H1 (cell line): ENCODE results near the gene SMIM35. TPM values are rescaled to one million over a fixed set of nuclear protein-coding genes. Genes with fewer than 3 reads are reported as not detected.

Source experiments
- ATF3 ChIP-seq: IDR thresholded peaks from 2 replicates; pipeline ENCODE4 v1.6.1; 2011; ENCODE audit warnings: low read depth, mild to moderate bottlenecking, low read length; ENCODE audit not compliant: insufficient read depth
- CTBP2 ChIP-seq: IDR thresholded peaks from 2 replicates; pipeline ENCODE4 v1.7.0; 2011; ENCODE audit warnings: borderline replicate concordance, mild to moderate bottlenecking, moderate library complexity, mixed read lengths, low read length; ENCODE audit not compliant: insufficient read depth, insufficient read length
- EP300 ChIP-seq, 2 experiments: IDR thresholded peaks; 1 replicate in 1 of 2; 2 replicates in 1 of 2; pipeline ENCODE4 v1.6.1; 2011 to 2012; ENCODE audit warnings: low read depth in 2 of 2, low read length in 2 of 2, mild to moderate bottlenecking in 2 of 2, borderline replicate concordance in 1 of 2, inconsistent platforms in 1 of 2, moderate library complexity in 1 of 2
- HDAC6 ChIP-seq: IDR thresholded peaks from one replicate; pipeline ENCODE4 v1.7.1; 2012; ENCODE audit warnings: low read depth, mild to moderate bottlenecking, inconsistent platforms, low read length, moderate library complexity
- RNF2 ChIP-seq: fragments of 200-900, 300-1000 bp; sonication (generic); IDR thresholded peaks from 2 replicates; pipeline ENCODE4 v1.7.1; 2016; ENCODE audit warnings: borderline replicate concordance, low read depth, mild to moderate bottlenecking, antibody characterized with exemption, low read length; ENCODE audit not compliant: poor library complexity, severe bottlenecking; ENCODE audit errors: missing control alignments
- SIN3A ChIP-seq, 2 experiments: IDR thresholded peaks in 1 of 2; conservative IDR thresholded peaks in 1 of 2; 2 replicates each; pipeline ENCODE4 v1.6.1; 2011 to 2012; ENCODE audit warnings: low read length in 2 of 2, improper control_type of control experiment in 1 of 2, low read depth in 1 of 2, mild to moderate bottlenecking in 1 of 2
- SIX5 ChIP-seq: IDR thresholded peaks from 2 replicates; pipeline ENCODE4 v1.6.1; 2011; ENCODE audit warnings: mild to moderate bottlenecking, low read depth, low read length
- SP4 ChIP-seq: IDR thresholded peaks from 2 replicates; pipeline ENCODE4 v1.6.1; 2012; ENCODE audit warnings: low read length, inconsistent platforms
- TCF12 ChIP-seq: IDR thresholded peaks from 2 replicates; pipeline ENCODE4 v1.6.1; 2011; ENCODE audit warnings: low read depth, mild to moderate bottlenecking, low read length
- polyA plus RNA-seq, 7 experiments: library from polyadenylated mRNA; depleted of rRNA in 3 of 7; stranded (reverse) in 5 of 7; unstranded in 2 of 7; fragments of >200 nt in 5 of 7; fragments of 200-250 nt in 2 of 7; gene quantifications; 1 replicate in 5 of 7; 2 replicates in 1 of 7; 4 replicates in 1 of 7; pipeline versions ENCODE4 v1.2.1 to v1.2.3, GENCODE V29; 2011 to 2013; ENCODE audit warnings: missing spikeins in 2 of 7, mixed read lengths in 2 of 7
- total RNA-seq: library from RNA; stranded (reverse); fragmentation: NEBNext Ultra II Directional; extraction: Animal tissue kit (Norgen Biotek cat#: 25700); gene quantifications from 2 replicates; pipeline ENCODE4 v1.2.1, GENCODE V29; 2021
- TF ChIP-seq, protein P1 (sequence below): fragments of 300-600 bp; sonication (generic); IDR thresholded peaks from 2 replicates; pipeline ENCODE4 v1.7.1; 2012; ENCODE audit warnings: low read length, moderate library complexity, mild to moderate bottlenecking, inconsistent platforms; ENCODE audit not compliant: insufficient replicate concordance

The SMIM35 gene
- total and polyA plus RNA-seq, 2 of the 8 experiments (the other 6 are each of a cell fraction or from before 2014, with no cell fraction given), result not detected

GRCh38 chr11:117984476-117984875 lies 102.3 kb downstream of the SMIM35 start (continued):
- TF ChIP-seq, protein P1, sequence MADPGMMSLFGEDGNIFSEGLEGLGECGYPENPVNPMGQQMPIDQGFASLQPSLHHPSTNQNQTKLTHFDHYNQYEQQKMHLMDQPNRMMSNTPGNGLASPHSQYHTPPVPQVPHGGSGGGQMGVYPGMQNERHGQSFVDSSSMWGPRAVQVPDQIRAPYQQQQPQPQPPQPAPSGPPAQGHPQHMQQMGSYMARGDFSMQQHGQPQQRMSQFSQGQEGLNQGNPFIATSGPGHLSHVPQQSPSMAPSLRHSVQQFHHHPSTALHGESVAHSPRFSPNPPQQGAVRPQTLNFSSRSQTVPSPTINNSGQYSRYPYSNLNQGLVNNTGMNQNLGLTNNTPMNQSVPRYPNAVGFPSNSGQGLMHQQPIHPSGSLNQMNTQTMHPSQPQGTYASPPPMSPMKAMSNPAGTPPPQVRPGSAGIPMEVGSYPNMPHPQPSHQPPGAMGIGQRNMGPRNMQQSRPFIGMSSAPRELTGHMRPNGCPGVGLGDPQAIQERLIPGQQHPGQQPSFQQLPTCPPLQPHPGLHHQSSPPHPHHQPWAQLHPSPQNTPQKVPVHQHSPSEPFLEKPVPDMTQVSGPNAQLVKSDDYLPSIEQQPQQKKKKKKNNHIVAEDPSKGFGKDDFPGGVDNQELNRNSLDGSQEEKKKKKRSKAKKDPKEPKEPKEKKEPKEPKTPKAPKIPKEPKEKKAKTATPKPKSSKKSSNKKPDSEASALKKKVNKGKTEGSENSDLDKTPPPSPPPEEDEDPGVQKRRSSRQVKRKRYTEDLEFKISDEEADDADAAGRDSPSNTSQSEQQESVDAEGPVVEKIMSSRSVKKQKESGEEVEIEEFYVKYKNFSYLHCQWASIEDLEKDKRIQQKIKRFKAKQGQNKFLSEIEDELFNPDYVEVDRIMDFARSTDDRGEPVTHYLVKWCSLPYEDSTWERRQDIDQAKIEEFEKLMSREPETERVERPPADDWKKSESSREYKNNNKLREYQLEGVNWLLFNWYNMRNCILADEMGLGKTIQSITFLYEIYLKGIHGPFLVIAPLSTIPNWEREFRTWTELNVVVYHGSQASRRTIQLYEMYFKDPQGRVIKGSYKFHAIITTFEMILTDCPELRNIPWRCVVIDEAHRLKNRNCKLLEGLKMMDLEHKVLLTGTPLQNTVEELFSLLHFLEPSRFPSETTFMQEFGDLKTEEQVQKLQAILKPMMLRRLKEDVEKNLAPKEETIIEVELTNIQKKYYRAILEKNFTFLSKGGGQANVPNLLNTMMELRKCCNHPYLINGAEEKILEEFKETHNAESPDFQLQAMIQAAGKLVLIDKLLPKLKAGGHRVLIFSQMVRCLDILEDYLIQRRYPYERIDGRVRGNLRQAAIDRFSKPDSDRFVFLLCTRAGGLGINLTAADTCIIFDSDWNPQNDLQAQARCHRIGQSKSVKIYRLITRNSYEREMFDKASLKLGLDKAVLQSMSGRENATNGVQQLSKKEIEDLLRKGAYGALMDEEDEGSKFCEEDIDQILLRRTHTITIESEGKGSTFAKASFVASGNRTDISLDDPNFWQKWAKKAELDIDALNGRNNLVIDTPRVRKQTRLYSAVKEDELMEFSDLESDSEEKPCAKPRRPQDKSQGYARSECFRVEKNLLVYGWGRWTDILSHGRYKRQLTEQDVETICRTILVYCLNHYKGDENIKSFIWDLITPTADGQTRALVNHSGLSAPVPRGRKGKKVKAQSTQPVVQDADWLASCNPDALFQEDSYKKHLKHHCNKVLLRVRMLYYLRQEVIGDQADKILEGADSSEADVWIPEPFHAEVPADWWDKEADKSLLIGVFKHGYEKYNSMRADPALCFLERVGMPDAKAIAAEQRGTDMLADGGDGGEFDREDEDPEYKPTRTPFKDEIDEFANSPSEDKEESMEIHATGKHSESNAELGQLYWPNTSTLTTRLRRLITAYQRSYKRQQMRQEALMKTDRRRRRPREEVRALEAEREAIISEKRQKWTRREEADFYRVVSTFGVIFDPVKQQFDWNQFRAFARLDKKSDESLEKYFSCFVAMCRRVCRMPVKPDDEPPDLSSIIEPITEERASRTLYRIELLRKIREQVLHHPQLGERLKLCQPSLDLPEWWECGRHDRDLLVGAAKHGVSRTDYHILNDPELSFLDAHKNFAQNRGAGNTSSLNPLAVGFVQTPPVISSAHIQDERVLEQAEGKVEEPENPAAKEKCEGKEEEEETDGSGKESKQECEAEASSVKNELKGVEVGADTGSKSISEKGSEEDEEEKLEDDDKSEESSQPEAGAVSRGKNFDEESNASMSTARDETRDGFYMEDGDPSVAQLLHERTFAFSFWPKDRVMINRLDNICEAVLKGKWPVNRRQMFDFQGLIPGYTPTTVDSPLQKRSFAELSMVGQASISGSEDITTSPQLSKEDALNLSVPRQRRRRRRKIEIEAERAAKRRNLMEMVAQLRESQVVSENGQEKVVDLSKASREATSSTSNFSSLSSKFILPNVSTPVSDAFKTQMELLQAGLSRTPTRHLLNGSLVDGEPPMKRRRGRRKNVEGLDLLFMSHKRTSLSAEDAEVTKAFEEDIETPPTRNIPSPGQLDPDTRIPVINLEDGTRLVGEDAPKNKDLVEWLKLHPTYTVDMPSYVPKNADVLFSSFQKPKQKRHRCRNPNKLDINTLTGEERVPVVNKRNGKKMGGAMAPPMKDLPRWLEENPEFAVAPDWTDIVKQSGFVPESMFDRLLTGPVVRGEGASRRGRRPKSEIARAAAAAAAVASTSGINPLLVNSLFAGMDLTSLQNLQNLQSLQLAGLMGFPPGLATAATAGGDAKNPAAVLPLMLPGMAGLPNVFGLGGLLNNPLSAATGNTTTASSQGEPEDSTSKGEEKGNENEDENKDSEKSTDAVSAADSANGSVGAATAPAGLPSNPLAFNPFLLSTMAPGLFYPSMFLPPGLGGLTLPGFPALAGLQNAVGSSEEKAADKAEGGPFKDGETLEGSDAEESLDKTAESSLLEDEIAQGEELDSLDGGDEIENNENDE, result no peak
- TF ChIP-seq TCF12 (no peak), HDAC6 (no peak), RNF2 (no peak), SP4 (no peak), SIX5 (no peak), SIN3A (conservative IDR thresholded peaks at IDR 0.05 in 1 of 2, IDR thresholded peaks at IDR 0.05 in 1 of 2; ENCODE audit: low read depth in 1 of 2, low read length in 2 of 2) (no peak), CTBP2 (no peak), ATF3 (no peak), EP300 (IDR thresholded peaks at IDR 0.05; ENCODE audit: borderline replicate concordance in 1 of 2, low read depth in 2 of 2, low read length in 2 of 2) (no peak)
